Measurements from ENCODE around the gene XRCC4. TPM values are rescaled to one million over a fixed set of nuclear protein-coding genes. Genes with fewer than 3 reads are reported as not detected.

Gene XRCC4
- total RNA-seq, 4 donors from 2014 or later: 4.2 to 6.0 (median 5.4) TPM

DNA sequence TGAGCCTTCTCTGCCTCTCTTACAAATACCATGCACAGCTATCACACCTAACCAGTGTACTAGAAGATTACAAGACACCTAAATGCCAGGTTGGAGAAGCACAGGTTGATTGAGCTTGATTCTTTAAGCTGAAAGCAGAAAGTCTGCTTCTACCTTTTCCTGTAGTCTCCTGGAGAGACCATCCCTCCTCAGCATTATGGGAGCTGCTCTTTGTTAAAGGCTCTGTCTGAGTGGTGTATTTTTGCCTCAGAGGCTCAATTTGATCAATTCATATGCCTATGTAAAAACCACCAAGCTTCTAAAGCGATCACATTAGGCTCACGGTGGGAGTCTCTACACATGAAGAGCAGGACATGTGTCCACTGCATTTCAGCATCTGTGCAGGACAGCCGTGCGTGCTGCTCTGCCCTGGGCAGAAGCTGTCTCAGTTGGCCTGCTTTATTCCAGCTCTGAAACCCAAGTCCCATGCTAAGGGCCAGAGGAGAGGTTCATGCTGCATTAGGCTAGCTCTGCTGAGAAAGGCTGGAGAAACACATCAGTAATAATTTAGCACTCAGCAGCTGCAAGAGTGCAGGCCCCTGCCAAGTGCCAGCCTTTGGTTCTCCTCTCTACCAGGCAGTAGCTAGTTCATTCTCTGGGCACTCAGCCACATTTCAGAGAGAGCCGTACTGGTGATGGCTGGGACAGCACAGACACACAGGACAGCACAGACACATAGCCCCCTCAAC is 41.8 kb upstream of the XRCC4 start:
- H3K4me3 ChIP-seq: no peak overlapping the region
- H3K27ac ChIP-seq: no peak overlapping the region
- TF ChIP-seq, protein P1, sequence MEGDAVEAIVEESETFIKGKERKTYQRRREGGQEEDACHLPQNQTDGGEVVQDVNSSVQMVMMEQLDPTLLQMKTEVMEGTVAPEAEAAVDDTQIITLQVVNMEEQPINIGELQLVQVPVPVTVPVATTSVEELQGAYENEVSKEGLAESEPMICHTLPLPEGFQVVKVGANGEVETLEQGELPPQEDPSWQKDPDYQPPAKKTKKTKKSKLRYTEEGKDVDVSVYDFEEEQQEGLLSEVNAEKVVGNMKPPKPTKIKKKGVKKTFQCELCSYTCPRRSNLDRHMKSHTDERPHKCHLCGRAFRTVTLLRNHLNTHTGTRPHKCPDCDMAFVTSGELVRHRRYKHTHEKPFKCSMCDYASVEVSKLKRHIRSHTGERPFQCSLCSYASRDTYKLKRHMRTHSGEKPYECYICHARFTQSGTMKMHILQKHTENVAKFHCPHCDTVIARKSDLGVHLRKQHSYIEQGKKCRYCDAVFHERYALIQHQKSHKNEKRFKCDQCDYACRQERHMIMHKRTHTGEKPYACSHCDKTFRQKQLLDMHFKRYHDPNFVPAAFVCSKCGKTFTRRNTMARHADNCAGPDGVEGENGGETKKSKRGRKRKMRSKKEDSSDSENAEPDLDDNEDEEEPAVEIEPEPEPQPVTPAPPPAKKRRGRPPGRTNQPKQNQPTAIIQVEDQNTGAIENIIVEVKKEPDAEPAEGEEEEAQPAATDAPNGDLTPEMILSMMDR (IDR thresholded peaks at IDR 0.05): no peak
- TF ChIP-seq EP300 (IDR thresholded peaks at IDR 0.05) (no peak), POLR2AphosphoS5 (IDR thresholded peaks at IDR 0.05) (no peak), POLR2A (IDR thresholded peaks at IDR 0.05) (no peak)
- no peak for DNase-seq (ENCODE audit: low spot score in 2 of 2)
- H3K27me3 ChIP-seq: no peaks in the 10 kb centered on the region
- H3K4me1 ChIP-seq: peaks cover 4% of the 10 kb centered on the region
- no peaks in the 10 kb centered on the region for H3K36me3 ChIP-seq
- WGBS: 73% methylated on average over 5 of the region's 5 CpGs
- no peaks in the 10 kb centered on the region for H3K9me3 ChIP-seq

GRCh38 chr5:83036991-83037575 is 40.3 kb upstream of the XRCC4 start:
- no peak for DNase-seq (ENCODE audit: low spot score in 2 of 2)
- TF ChIP-seq EP300 (IDR thresholded peaks at IDR 0.05): no peak
- no peak for TF ChIP-seq POLR2A (IDR thresholded peaks at IDR 0.05)
- TF ChIP-seq, protein P1 (IDR thresholded peaks at IDR 0.05): no peak
- TF ChIP-seq POLR2AphosphoS5 (IDR thresholded peaks at IDR 0.05): no peak
- 54% methylated on average over 4 of the region's 4 CpGs for WGBS

GRCh38 chr5:83038924-83039323 is 38.4 kb upstream of the XRCC4 start:
- no peak for DNase-seq (ENCODE audit: low spot score in 2 of 2)
- no peak overlapping the region for H3K27ac ChIP-seq
- TF ChIP-seq EP300 (IDR thresholded peaks at IDR 0.05) (no peak), POLR2AphosphoS5 (IDR thresholded peaks at IDR 0.05) (no peak), POLR2A (IDR thresholded peaks at IDR 0.05) (no peak)
- TF ChIP-seq, protein P1 (IDR thresholded peaks at IDR 0.05): no peak
- peaks cover 4% of the 10 kb centered on the region for H3K4me1 ChIP-seq
- no peaks in the 10 kb centered on the region for H3K36me3 ChIP-seq
- H3K9me3 ChIP-seq: no peaks in the 10 kb centered on the region
- H3K4me3 ChIP-seq: no peak overlapping the region
- 91% methylated on average over 3 of the region's 3 CpGs for WGBS
- no peaks in the 10 kb centered on the region for H3K27me3 ChIP-seq

More at GRCh38 chr5:83036991-83037575, 40.3 kb upstream of the XRCC4 start:
- no peaks in the 10 kb centered on the region for H3K36me3 ChIP-seq
- H3K27me3 ChIP-seq: no peaks in the 10 kb centered on the region
- H3K9me3 ChIP-seq: no peaks in the 10 kb centered on the region
- peaks cover 4% of the 10 kb centered on the region for H3K4me1 ChIP-seq
- no peak overlapping the region for H3K27ac ChIP-seq
- no peak overlapping the region for H3K4me3 ChIP-seq

GRCh38 chr5:83042507-83042906 is 34.8 kb upstream of the XRCC4 start:
- H3K9me3 ChIP-seq: no peaks in the 10 kb centered on the region
- H3K4me1 ChIP-seq: no peaks in the 10 kb centered on the region
- H3K4me3 ChIP-seq: no peak overlapping the region
- 96% methylated on average over 3 of the region's 3 CpGs for WGBS
- TF ChIP-seq POLR2A (IDR thresholded peaks at IDR 0.05) (no peak), POLR2AphosphoS5 (IDR thresholded peaks at IDR 0.05) (no peak), EP300 (IDR thresholded peaks at IDR 0.05) (no peak)
- TF ChIP-seq, protein P1 (IDR thresholded peaks at IDR 0.05): no peak
- H3K36me3 ChIP-seq: no peaks in the 10 kb centered on the region
- no peak overlapping the region for H3K27ac ChIP-seq
- no peaks in the 10 kb centered on the region for H3K27me3 ChIP-seq
- no peak for DNase-seq (ENCODE audit: low spot score in 2 of 2)

DNA sequence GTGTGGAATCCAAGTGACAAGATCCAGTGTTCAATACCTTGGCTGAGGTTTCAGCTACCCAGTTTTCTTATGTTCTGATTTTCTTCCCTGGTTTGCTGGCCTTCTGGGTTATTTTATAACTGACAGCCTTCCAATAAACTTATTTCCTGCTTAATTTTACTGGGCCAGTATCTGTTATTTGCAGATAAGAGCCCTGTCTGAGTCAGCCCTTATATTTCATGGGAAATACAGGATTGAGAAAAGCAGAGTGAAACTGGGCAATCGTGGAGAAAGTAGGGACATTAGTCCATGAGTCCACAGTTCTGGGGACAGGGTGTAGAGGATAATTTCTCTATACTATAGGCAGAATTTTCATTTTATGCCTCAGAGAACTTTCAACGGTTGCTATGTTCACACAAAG is 32.4 kb upstream of the XRCC4 start:
- H3K4me3 ChIP-seq: no peak overlapping the region
- peaks cover 5% of the 10 kb centered on the region for H3K4me1 ChIP-seq
- H3K36me3 ChIP-seq: peaks cover 5% of the 10 kb centered on the region
- no peaks in the 10 kb centered on the region for H3K9me3 ChIP-seq
- WGBS: 78% methylated on average over 2 of the region's 2 CpGs
- no peak for TF ChIP-seq POLR2A (IDR thresholded peaks at IDR 0.05)
- TF ChIP-seq POLR2AphosphoS5 (IDR thresholded peaks at IDR 0.05): no peak
- TF ChIP-seq, protein P1 (IDR thresholded peaks at IDR 0.05): no peak
- no peak for TF ChIP-seq EP300 (IDR thresholded peaks at IDR 0.05)
- no peak overlapping the region for H3K27ac ChIP-seq
- DNase-seq (ENCODE audit: low spot score in 2 of 2): no peak
- H3K27me3 ChIP-seq: no peaks in the 10 kb centered on the region

All from suprapubic skin (tissue), 4 donors.